Stimulated activated CD4-positive, alpha-beta T cell treated with anti-CD3 and anti-CD28 coated beads, TNF-alpha, amount 100 ng/mL, for 1 hour (primary cell): ENCODE data around the gene CDK7.

Experiments
- DNase-seq, 3 donors: peaks; one replicate each; pipeline ENCODE4 v3.0.0-alpha.2; 2020; ENCODE audit warnings: low read depth in 3 of 3, low spot score in 1 of 3

Gene CDK7

DNA sequence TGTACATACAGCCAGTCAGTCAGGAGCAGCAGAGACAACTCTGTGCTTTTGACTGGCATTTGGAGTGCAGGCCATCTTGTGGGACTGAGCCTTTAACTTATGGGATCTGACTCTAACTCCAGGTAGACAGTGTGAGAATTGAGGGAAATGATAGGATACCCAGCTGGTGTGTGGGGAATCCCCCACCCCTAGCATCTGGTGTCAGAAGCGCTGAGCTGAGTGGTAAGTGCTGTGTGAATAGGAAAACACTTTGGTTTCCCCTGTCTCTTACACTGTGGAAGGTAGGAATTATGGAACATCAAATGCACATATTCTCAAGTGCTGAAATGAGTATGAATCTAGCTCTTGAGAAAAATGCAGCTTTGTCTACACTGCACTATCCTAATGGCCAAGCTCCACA, 54.0 kb downstream of the CDK7 start:
- no peak for DNase-seq

GRCh38 chr5:69292306-69292705, 57.6 kb downstream of the CDK7 start:
- no peak for DNase-seq

DNA sequence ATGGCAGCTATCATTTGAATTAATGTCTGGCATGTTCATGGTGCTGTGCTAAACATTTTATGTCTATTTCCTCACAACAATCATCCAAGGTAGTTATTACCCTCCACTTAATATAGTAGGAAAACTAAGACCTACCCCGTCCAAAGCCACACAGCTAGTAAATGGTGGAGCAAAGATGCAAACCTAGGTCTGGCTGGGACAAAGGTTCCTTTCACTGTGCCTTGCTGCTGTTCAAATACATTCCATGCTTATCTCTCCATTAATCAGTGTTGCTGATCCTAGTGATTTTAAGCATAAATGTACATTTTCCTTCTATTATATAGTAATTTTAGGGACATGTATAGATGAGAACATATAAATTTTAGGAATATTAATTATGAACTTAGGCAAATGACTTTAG, 59.2 kb downstream of the CDK7 start:
- DNase-seq = no peak

- DNase-seq = no peak
Observed at GRCh38 chr5:69295088-69295754, 60.5 kb downstream of the CDK7 start.

DNA sequence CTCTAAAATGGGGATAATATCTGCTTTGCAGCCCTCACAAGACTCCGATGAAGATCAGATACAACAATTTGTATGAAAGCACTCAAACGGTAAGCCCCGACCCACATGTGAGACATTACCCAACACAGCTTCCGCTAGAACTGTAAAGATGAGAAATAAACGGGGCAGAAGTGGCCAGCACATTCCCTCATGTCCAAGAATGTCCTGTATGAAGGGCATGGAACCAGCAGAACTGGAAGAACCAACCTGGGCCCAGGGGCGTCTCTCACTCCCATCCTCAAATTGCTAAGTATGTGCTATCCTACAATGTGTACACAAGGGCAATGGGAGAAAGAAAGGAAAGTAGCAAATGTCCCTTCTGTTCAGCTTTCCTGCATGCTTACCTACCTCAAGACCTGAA, 64.9 kb downstream of the CDK7 start:
- DNase-seq = no peak

- DNase-seq = no peak
Observed at GRCh38 chr5:69300537-69301203, 66.0 kb downstream of the CDK7 start.

DNA sequence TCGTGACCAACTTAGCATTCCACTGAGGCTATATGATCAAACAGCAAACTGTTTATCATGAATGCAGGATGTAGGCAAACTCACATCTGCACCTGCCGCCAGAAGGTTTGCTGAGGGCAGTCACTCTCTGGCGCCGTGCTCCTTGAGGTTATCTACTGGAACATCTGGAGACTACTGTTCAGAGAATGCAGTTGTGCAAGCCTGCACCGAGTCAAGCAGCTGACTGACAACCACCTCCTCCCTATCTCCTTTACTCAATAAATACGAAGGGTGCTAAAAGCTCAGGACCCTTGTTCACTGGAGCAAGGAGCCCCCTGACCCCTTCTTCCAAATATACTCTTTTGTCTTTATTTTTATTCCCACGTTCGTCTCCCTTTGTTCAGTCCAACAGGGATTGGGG, 70.8 kb downstream of the CDK7 start:
- DNase-seq = no peak

- no peak for DNase-seq
Observed at GRCh38 chr5:69308046-69308553, 73.4 kb downstream of the CDK7 start.

GRCh38 chr5:69309380-69309779, 74.7 kb downstream of the CDK7 start:
- no peak for DNase-seq

DNA sequence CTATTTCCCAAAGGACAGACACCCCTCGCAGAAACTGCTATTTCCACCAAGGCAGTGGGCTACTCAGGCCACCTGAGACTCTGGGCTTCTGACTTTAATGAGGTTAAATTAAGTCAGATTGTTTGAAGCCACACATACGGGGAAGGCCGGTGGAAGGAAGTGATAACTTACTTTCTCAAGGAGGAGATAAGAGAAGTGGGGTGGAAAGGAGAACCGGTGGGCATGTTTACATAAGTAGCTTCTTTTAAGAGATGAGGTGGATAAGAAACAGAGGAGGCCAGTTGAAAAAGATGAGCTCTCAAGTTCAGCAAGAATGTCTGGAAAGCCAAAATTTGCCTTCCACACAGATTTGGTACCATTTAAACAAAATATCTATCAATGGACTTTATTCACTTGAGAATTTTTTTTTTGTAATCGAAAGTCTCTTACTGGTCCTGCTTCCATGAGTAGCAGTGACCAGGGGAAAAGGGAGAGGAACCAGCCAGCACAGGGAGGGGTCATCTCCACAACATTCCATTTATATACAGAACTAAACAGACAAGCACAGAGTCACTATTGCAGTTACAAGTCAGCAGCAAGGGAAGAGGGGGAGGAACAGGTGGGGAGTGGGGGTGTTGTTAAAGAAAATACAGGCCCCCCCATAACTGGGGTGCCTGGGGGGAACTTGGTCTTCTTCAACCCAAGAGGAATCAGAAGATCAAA, 77.9 kb downstream of the CDK7 start:
- DNase-seq = no peak

GRCh38 chr5:69313428-69313827, 78.7 kb downstream of the CDK7 start:
- DNase-seq = no peak

DNA sequence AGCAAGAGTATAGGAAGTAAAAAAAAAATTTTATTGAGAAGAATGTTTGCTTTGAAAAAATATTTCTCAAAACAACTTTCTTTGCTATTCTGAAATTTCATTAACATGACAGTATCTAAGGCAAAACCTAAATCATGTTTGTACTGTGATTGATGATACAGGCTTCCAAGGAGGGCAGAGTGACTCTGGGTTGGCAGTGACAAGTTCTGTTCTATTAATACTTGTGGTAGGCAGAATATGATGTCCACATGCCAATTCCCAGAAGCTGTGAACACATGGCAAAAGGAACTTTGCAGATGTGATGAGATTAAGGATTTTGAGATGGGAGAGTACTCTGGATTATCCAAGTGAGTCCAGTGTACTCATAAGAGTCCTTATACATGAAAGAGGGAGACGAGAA, 81.3 kb downstream of the CDK7 start:
- no peak for DNase-seq

DNA sequence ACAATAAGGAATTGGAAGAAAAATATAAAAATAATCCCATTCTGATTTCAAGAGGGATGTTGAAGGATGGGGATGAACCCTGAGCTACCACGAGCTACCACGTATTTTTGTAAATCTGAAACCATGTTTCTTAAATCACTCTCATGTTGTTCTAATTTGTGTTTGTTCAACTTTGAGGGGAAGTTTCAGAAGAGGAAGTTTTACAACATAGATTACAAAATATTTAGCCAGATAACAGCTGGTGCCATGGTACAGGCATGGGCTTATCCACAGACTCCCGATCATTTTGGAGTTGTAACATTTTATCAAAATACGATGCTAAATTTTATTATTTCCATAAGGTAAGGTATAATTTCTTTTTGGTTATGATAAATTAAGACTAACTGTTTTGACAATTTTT, 82.7 kb downstream of the CDK7 start:
- DNase-seq = no peak

- no peak for DNase-seq
Observed at GRCh38 chr5:69326365-69326764, 91.7 kb downstream of the CDK7 start.
